Measurements from ENCODE around the gene TYMP.

TYMP gene

GRCh38 chr22:50528682-50529415, 963 bp downstream of the TYMP start:
- in situ Hi-C loops (cut with HindIII; ENCODE audit: low pct_ligation_motif_present, low sequenced_read_pairs): no loop called here
- Histone ChIP-seq H3K4me3 (ENCODE audit: low read depth, low read length) (no peak overlapping the region), H3K27me3 (replicated peaks) (no peaks in the 10 kb centered on the region), H3K27ac (no peak overlapping the region), H3K36me3 (replicated peaks) (no peaks in the 10 kb centered on the region)
- DNase-seq: no peak
- no peak for TF ChIP-seq CTCF (IDR thresholded peaks at IDR 0.05; ENCODE audit: low read depth, low read length, missing control alignments)

- DNase-seq: no peak
- in situ Hi-C loops (cut with HindIII; ENCODE audit: low pct_ligation_motif_present, low sequenced_read_pairs): no loop called here
- Histone ChIP-seq H3K27me3 (replicated peaks) (no peaks in the 10 kb centered on the region), H3K4me3 (ENCODE audit: low read depth, low read length) (no peak overlapping the region), H3K36me3 (replicated peaks) (peaks cover 7% of the 10 kb centered on the region), H3K27ac (no peak overlapping the region)
- no peak for TF ChIP-seq CTCF (IDR thresholded peaks at IDR 0.05; ENCODE audit: low read depth, low read length, missing control alignments)
Measured at GRCh38 chr22:50527921-50528681, 1.7 kb downstream of the TYMP start.

GRCh38 chr22:50526834-50527801, 2.7 kb downstream of the TYMP start:
- peak overlapping the region; percentile 70 for H3K4me3 ChIP-seq (ENCODE audit: low read depth, low read length)
- no peaks in the 10 kb centered on the region for H3K27me3 ChIP-seq (replicated peaks)
- H3K36me3 ChIP-seq (replicated peaks): peaks cover 15% of the 10 kb centered on the region
- H3K27ac ChIP-seq: no peak overlapping the region
- in situ Hi-C loops (cut with HindIII; ENCODE audit: low pct_ligation_motif_present, low sequenced_read_pairs): no loop called here
- DNase-seq: no peak
- no peak for TF ChIP-seq CTCF (IDR thresholded peaks at IDR 0.05; ENCODE audit: low read depth, low read length, missing control alignments)

GRCh38 chr22:50526108-50526833, 3.5 kb downstream of the TYMP start:
- Histone ChIP-seq H3K27me3 (replicated peaks) (no peaks in the 10 kb centered on the region), H3K4me3 (ENCODE audit: low read depth, low read length) (peak overlapping the region; percentile 70), H3K27ac (peak overlapping the region; percentile 89), H3K36me3 (replicated peaks) (peaks cover 15% of the 10 kb centered on the region)
- DNase-seq: peak; percentile 44
- peak; percentile 35 for TF ChIP-seq CTCF (IDR thresholded peaks at IDR 0.05; ENCODE audit: low read depth, low read length, missing control alignments)
- in situ Hi-C loops (cut with HindIII; ENCODE audit: low pct_ligation_motif_present, low sequenced_read_pairs): no loop called here

- no peak for TF ChIP-seq CTCF (IDR thresholded peaks at IDR 0.05; ENCODE audit: low read depth, low read length, missing control alignments)
- in situ Hi-C loops (cut with HindIII; ENCODE audit: low pct_ligation_motif_present, low sequenced_read_pairs): no loop called here
- H3K36me3 ChIP-seq (replicated peaks): peaks cover 15% of the 10 kb centered on the region
Measured at GRCh38 chr22:50525858-50526107, 4.0 kb downstream of the TYMP start.

More at GRCh38 chr22:50525858-50526107, 4.0 kb downstream of the TYMP start:
- peak overlapping the region; percentile 89 for H3K27ac ChIP-seq
- no peak for DNase-seq
- no peaks in the 10 kb centered on the region for H3K27me3 ChIP-seq (replicated peaks)
- peak overlapping the region; percentile 70 for H3K4me3 ChIP-seq (ENCODE audit: low read depth, low read length)
